CD4-positive, alpha-beta T cell treated with Interleukin-2 at 100 ng/mL for 4 hours (primary cell): ENCODE results near the gene TESK2.

Source experiments
- DNase-seq: peaks from one replicate; pipeline ENCODE4 v3.0.0-alpha.2; 2020; ENCODE audit warnings: low spot score

Gene TESK2

GRCh38 chr1:45304311-45305081 is 186.5 kb downstream of the TESK2 start:
- no peak for DNase-seq

GRCh38 chr1:45303520-45304310 is 187.2 kb downstream of the TESK2 start:
- peak; percentile 99 for DNase-seq

- DNase-seq = no peak
Measured at GRCh38 chr1:45302505-45303150, 188.3 kb downstream of the TESK2 start.

GRCh38 chr1:45300669-45300997 is 190.3 kb downstream of the TESK2 start:
- no peak for DNase-seq

- DNase-seq = peak; percentile 67
Measured at GRCh38 chr1:45299981-45300668, 190.8 kb downstream of the TESK2 start.

GRCh38 chr1:45299296-45299695 is 191.7 kb downstream of the TESK2 start:
- DNase-seq = no peak

GRCh38 chr1:45297666-45298356 is 193.2 kb downstream of the TESK2 start:
- no peak for DNase-seq
